H1 (cell line): ENCODE data around the gene SLX9.

ENCODE experiments used
- CEBPB ChIP-seq: IDR thresholded peaks from 2 replicates; pipeline ENCODE4 v1.6.1; 2012; ENCODE audit warnings: low read depth, low read length
- CREB1 ChIP-seq: IDR thresholded peaks from 2 replicates; pipeline ENCODE4 v1.6.1; 2012; ENCODE audit warnings: inconsistent platforms
- CTCF ChIP-seq, 3 experiments: IDR thresholded peaks; 1 replicate in 2 of 3; 2 replicates in 1 of 3; pipeline versions ENCODE4 v1.5.1 to v1.6.1; 2011; ENCODE audit warnings: low read length in 3 of 3, mild to moderate bottlenecking in 3 of 3, inconsistent platforms in 2 of 3, low read depth in 1 of 3, moderate library complexity in 1 of 3; ENCODE audit not compliant: insufficient read depth in 1 of 3; ENCODE audit errors: control extremely low read depth in 1 of 3
- EZH2 ChIP-seq: fragments of 200-600 bp; sonication (generic); IDR thresholded peaks from 2 replicates; pipeline ENCODE4 v1.7.1; 2012; ENCODE audit warnings: low read depth, mild to moderate bottlenecking, moderate library complexity, low read length, inconsistent platforms; ENCODE audit not compliant: severe bottlenecking
- HDAC2 ChIP-seq, 2 experiments: fragments of 300-600 bp in 1 of 2; sonication (generic) in 1 of 2; IDR thresholded peaks; 2 replicates each; pipeline ENCODE4 v1.6.1; 2011 to 2012; ENCODE audit warnings: low read depth in 2 of 2, low read length in 2 of 2, mild to moderate bottlenecking in 2 of 2, moderate library complexity in 2 of 2, borderline replicate concordance in 1 of 2, inconsistent platforms in 1 of 2
- KDM5A ChIP-seq: fragments of 200-600 bp; IDR thresholded peaks from 2 replicates; pipeline ENCODE4 v1.7.1; 2012; ENCODE audit warnings: mild to moderate bottlenecking, low read length, inconsistent platforms, mixed read lengths
- MAX ChIP-seq: IDR thresholded peaks from 2 replicates; pipeline ENCODE4 v1.6.1; 2012; ENCODE audit warnings: inconsistent platforms
- POLR2AphosphoS5 ChIP-seq: IDR thresholded peaks from 2 replicates; pipeline ENCODE4 v1.6.1; 2011; ENCODE audit warnings: low read depth, low read length
- RAD21 ChIP-seq, 2 experiments: IDR thresholded peaks in 1 of 2; conservative IDR thresholded peaks in 1 of 2; 2 replicates each; pipeline ENCODE4 v1.6.1; 2011; ENCODE audit warnings: low read depth in 2 of 2, low read length in 2 of 2, improper control_type of control experiment in 1 of 2, inconsistent platforms in 1 of 2, mild to moderate bottlenecking in 1 of 2, moderate library complexity in 1 of 2
- SP1 ChIP-seq: IDR thresholded peaks from 2 replicates; pipeline ENCODE4 v1.6.1; 2011; ENCODE audit warnings: low read depth, low read length
- TAF1 ChIP-seq: IDR thresholded peaks from 2 replicates; pipeline ENCODE4 v1.6.1; 2011; ENCODE audit warnings: mild to moderate bottlenecking, low read depth, low read length

- no peak for TF ChIP-seq SP1
- no peak for TF ChIP-seq RAD21 (IDR thresholded peaks at IDR 0.05 in 1 of 2, conservative IDR thresholded peaks at IDR 0.05 in 1 of 2; ENCODE audit: low read depth in 2 of 2, low read length in 2 of 2)
- no peak for TF ChIP-seq MAX
- TF ChIP-seq CREB1 = no peak
- TF ChIP-seq TAF1 = no peak
- TF ChIP-seq CTCF (IDR thresholded peaks at IDR 0.05; ENCODE audit: control extremely low read depth in 1 of 3, insufficient read depth in 1 of 3, low read depth in 1 of 3, low read length in 3 of 3) = no peak
- no peak for TF ChIP-seq POLR2AphosphoS5
- TF ChIP-seq KDM5A = no peak
- no peak for TF ChIP-seq CEBPB
- no peak for TF ChIP-seq EZH2
- TF ChIP-seq HDAC2 (IDR thresholded peaks at IDR 0.05; ENCODE audit: borderline replicate concordance in 1 of 2, low read depth in 2 of 2, low read length in 2 of 2) = no peak
Measured at GRCh38 chr21:44956356-44957046, 16.7 kb downstream of the SLX9 start.
